Endothelial cell of umbilical vein (primary cell): ENCODE data around the gene VIPR2. TPM values are rescaled to one million over a fixed set of nuclear protein-coding genes. Genes with fewer than 3 reads are reported as not detected.

Source experiments
- BruUV-seq: library from RNA; stranded (reverse); fragments of 400-500 nt; replicated peaks from 2 replicates; lab custom pipeline; 2021; lab: Mats Ljungman, UMichigan
- CTCF ChIA-PET: fragments of 300-600, 350-600 bp; sonication (Branson Sonifier 250); formaldehyde crosslinking; loops from one replicate; lab custom pipeline; 2021; ENCODE audit warnings: antibody characterized with exemption, inconsistent platforms; lab: Charles Lee
- POLR2A ChIA-PET: fragments of 300-600, 350-600 bp; sonication (Branson Sonifier 250); formaldehyde crosslinking; loops from one replicate; lab custom pipeline; 2021; ENCODE audit warnings: antibody characterized with exemption, inconsistent platforms; lab: Charles Lee
- DNase-seq: peaks from one replicate; pipeline ENCODE4 v3.0.0-alpha.2; 2011; ENCODE audit warnings: low read depth, low spot score
- FAIRE-seq: peaks from 2 replicates; lab custom pipeline; 2011; peaks lifted over from hg19 to GRCh38; lab: Jason Lieb, UNC
- H2AFZ ChIP-seq: 2 replicates; pipeline ENCODE4 v1.6.0; 2012; ENCODE audit warnings: low read depth, low read length, control low read depth, inconsistent platforms
- H3K27ac ChIP-seq: 2 replicates; pipeline ENCODE4 v1.5.1; 2011; ENCODE audit warnings: low read depth, mild to moderate bottlenecking, control low read depth, low read length, moderate library complexity; ENCODE audit not compliant: insufficient read depth
- H3K27me3 ChIP-seq, 2 experiments: 2 replicates each; pipeline versions ENCODE4 v1.6.0 to v1.6.1; 2011; ENCODE audit warnings: low read length in 2 of 2, mixed read lengths in 1 of 2; ENCODE audit not compliant: control insufficient read depth in 2 of 2, insufficient read depth in 2 of 2
- H3K36me3 ChIP-seq, 2 experiments: 2 replicates in 1 of 2; 3 replicates in 1 of 2; pipeline ENCODE4 v1.5.1; 2011; ENCODE audit warnings: low read length in 2 of 2, mild to moderate bottlenecking in 1 of 2, moderate library complexity in 1 of 2; ENCODE audit not compliant: control insufficient read depth in 2 of 2, insufficient read depth in 2 of 2; ENCODE audit errors: extremely low read depth in 1 of 2
- H3K4me1 ChIP-seq: 3 replicates; pipeline ENCODE4 v1.5.1; 2011; ENCODE audit warnings: mild to moderate bottlenecking, low read length; ENCODE audit not compliant: control insufficient read depth, insufficient read depth; ENCODE audit errors: extremely low read depth
- H3K4me2 ChIP-seq: 2 replicates; pipeline ENCODE4 v1.6.1; 2011; ENCODE audit warnings: low read length, control low read depth, mixed read lengths; ENCODE audit not compliant: insufficient read depth
- H3K4me3 ChIP-seq, 3 experiments: fragments of 200-600 bp in 1 of 3; sonication (generic), shearing (Covaris generic) in 1 of 3; replicated peaks in 1 of 3; 2 replicates each; pipeline ENCODE4 v1.5.1; 2011 to 2016; ENCODE audit warnings: control low read depth in 3 of 3, low read length in 3 of 3, mild to moderate bottlenecking in 2 of 3, inconsistent platforms in 1 of 3, low read depth in 1 of 3, moderate library complexity in 1 of 3; ENCODE audit not compliant: insufficient read depth in 1 of 3
- H3K79me2 ChIP-seq: 2 replicates; pipeline ENCODE4 v1.6.0; 2012; ENCODE audit warnings: low read length, inconsistent platforms; ENCODE audit not compliant: control insufficient read depth, insufficient read depth
- H3K9ac ChIP-seq: replicated peaks from 2 replicates; pipeline ENCODE3; 2011; ENCODE audit warnings: low read length, control low read depth; ENCODE audit not compliant: insufficient read depth; ENCODE audit errors: extremely low read depth
- H3K9me1 ChIP-seq: replicated peaks from 3 replicates; pipeline ENCODE4 v1.6.0; 2011; ENCODE audit warnings: mild to moderate bottlenecking, low read length; ENCODE audit not compliant: control insufficient read depth, insufficient read depth; ENCODE audit errors: extremely low read depth
- H3K9me3 ChIP-seq: replicated peaks from 2 replicates; pipeline ENCODE4 v1.5.1; 2012; ENCODE audit warnings: low read length, inconsistent platforms; ENCODE audit not compliant: control insufficient read depth, insufficient read depth
- H4K20me1 ChIP-seq: replicated peaks from 2 replicates; pipeline ENCODE3; 2011; ENCODE audit warnings: mild to moderate bottlenecking, low read length; ENCODE audit not compliant: control insufficient read depth, insufficient read depth; ENCODE audit errors: extremely low read depth
- EZH2 ChIP-seq: IDR thresholded peaks from 2 replicates; pipeline ENCODE4 v1.6.1; 2012; ENCODE audit warnings: borderline replicate concordance, low read depth, mild to moderate bottlenecking, moderate library complexity, low read length, inconsistent platforms; ENCODE audit not compliant: severe bottlenecking
- FOS ChIP-seq: IDR thresholded peaks from 2 replicates; pipeline ENCODE4 v1.6.1; 2011; ENCODE audit warnings: mild to moderate bottlenecking, low read length, moderate library complexity, borderline replicate concordance; ENCODE audit not compliant: insufficient read depth
- GATA2 ChIP-seq: IDR thresholded peaks from 2 replicates; pipeline ENCODE4 v1.7.0; 2011; ENCODE audit warnings: low read depth, mild to moderate bottlenecking, moderate library complexity, mixed read lengths, low read length; ENCODE audit not compliant: insufficient read length, insufficient read depth
- JUN ChIP-seq: IDR thresholded peaks from 2 replicates; pipeline ENCODE4 v1.6.1; 2011; ENCODE audit warnings: borderline replicate concordance, low read depth; ENCODE audit not compliant: insufficient read length, insufficient read depth
- MAX ChIP-seq: IDR thresholded peaks from 2 replicates; pipeline ENCODE4 v1.6.1; 2011; ENCODE audit not compliant: insufficient read depth, insufficient read length
- MYC ChIP-seq: IDR thresholded peaks from one replicate; pipeline ENCODE4 v1.6.1; 2011; ENCODE audit warnings: mild to moderate bottlenecking, low read depth, low read length
- POLR2A ChIP-seq: IDR thresholded peaks from 2 replicates; pipeline ENCODE4 v1.6.1; 2012; ENCODE audit warnings: low read depth, mild to moderate bottlenecking, control low read depth, low read length
- POLR2AphosphoS5 ChIP-seq: IDR thresholded peaks from 2 replicates; pipeline ENCODE4 v1.6.1; 2012; ENCODE audit warnings: low read depth, mild to moderate bottlenecking, control low read depth, low read length, moderate library complexity; ENCODE audit not compliant: insufficient read depth
- dilution Hi-C: fragments of 300-500 bp; cut with MboI; formaldehyde crosslinking; loops from one replicate; pipeline ENCODE4 v1.15.0; 2019; ENCODE audit warnings: low sequenced_read_pairs; ENCODE audit not compliant: extremely low pct_ligation_motif_present
- intact Hi-C: fragments of 100-400 bp; cut with micrococcal nuclease; formaldehyde crosslinking; loops from one replicate; pipeline ENCODE4 v1.10.0; 2022
- polyA plus RNA-seq, 4 experiments: library from polyadenylated mRNA; depleted of rRNA in 3 of 4; stranded (reverse) in 3 of 4; unstranded in 1 of 4; fragments of >200 nt; gene quantifications; 2 replicates each; pipeline versions ENCODE4 v1.2.1 to v1.2.3, GENCODE V29; 2011 to 2012; ENCODE audit warnings: missing spikeins in 1 of 4
- total RNA-seq: library from RNA; stranded (reverse); gene quantifications from 2 replicates; pipeline ENCODE4 v1.2.3, GENCODE V29; 2021
- TF ChIP-seq, protein P1 (sequence below), 2 donors: IDR thresholded peaks; 1 replicate in 1 of 2; 2 replicates in 1 of 2; pipeline ENCODE4 v1.5.1; 2011; ENCODE audit warnings: low read length in 2 of 2, mild to moderate bottlenecking in 2 of 2, moderate library complexity in 2 of 2, control low read depth in 1 of 2, inconsistent platforms in 1 of 2, low read depth in 1 of 2; ENCODE audit not compliant: insufficient read depth in 1 of 2; ENCODE audit errors: extremely low read depth in 1 of 2

VIPR2 gene
- total and polyA plus RNA-seq, 2 donors (not counting 3 experiments of a cell fraction or from before 2014, with no cell fraction given): not detected

GRCh38 chr7:159084069-159084801, 60.4 kb downstream of the VIPR2 start:
- ChIA-PET POLR2A (no interaction called here), CTCF (no interaction called here)
- no peaks in the 10 kb centered on the region for H3K27me3 ChIP-seq
- no peaks in the 10 kb centered on the region for H3K36me3 ChIP-seq
- no peak overlapping the region for H3K4me2 ChIP-seq
- no peaks in the 10 kb centered on the region for H3K4me1 ChIP-seq
- FAIRE-seq (no peak), DNase-seq (no peak)
- TF ChIP-seq GATA2 (no peak), MAX (no peak), FOS (no peak), POLR2AphosphoS5 (no peak), EZH2 (no peak), MYC (no peak), POLR2A (no peak), JUN (no peak)
- TF ChIP-seq, protein P1, sequence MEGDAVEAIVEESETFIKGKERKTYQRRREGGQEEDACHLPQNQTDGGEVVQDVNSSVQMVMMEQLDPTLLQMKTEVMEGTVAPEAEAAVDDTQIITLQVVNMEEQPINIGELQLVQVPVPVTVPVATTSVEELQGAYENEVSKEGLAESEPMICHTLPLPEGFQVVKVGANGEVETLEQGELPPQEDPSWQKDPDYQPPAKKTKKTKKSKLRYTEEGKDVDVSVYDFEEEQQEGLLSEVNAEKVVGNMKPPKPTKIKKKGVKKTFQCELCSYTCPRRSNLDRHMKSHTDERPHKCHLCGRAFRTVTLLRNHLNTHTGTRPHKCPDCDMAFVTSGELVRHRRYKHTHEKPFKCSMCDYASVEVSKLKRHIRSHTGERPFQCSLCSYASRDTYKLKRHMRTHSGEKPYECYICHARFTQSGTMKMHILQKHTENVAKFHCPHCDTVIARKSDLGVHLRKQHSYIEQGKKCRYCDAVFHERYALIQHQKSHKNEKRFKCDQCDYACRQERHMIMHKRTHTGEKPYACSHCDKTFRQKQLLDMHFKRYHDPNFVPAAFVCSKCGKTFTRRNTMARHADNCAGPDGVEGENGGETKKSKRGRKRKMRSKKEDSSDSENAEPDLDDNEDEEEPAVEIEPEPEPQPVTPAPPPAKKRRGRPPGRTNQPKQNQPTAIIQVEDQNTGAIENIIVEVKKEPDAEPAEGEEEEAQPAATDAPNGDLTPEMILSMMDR (IDR thresholded peaks at IDR 0.05; ENCODE audit: extremely low read depth in 1 of 2, insufficient read depth in 1 of 2, low read depth in 1 of 2, low read length in 2 of 2): no peak
- H3K27ac ChIP-seq: no peak overlapping the region
- H3K9me1 ChIP-seq: no peaks in the 10 kb centered on the region
- no peaks in the 10 kb centered on the region for H4K20me1 ChIP-seq
- no TSS peak for BruUV-seq
- H3K9ac ChIP-seq: no peak overlapping the region
- no peak overlapping the region for H2AFZ ChIP-seq
- dilution Hi-C loops: no loop called here
- no peaks in the 10 kb centered on the region for H3K79me2 ChIP-seq
- H3K9me3 ChIP-seq: no peaks in the 10 kb centered on the region
- intact Hi-C loops: no loop called here
- H3K4me3 ChIP-seq: no peak overlapping the region
